WTC11 (cell line): ENCODE results near the gene SMPDL3A.

Source experiments
- ATF6 ChIP-seq: sonication (generic); formaldehyde crosslinking; IDR thresholded peaks from 2 replicates; pipeline ENCODE4 v1.8.1; 2023; ENCODE audit warnings: mild to moderate bottlenecking, missing genetic modification reagents
- CTCF ChIP-seq: fragments of 200-600 bp; IDR thresholded peaks from 2 replicates; pipeline ENCODE4 v1.8.0; 2022; ENCODE audit warnings: antibody characterized with exemption
- E2F4 ChIP-seq: sonication (generic); formaldehyde crosslinking; IDR thresholded peaks from 2 replicates; pipeline ENCODE4 v1.8.1; 2022; ENCODE audit warnings: low read depth, mild to moderate bottlenecking, moderate library complexity, missing genetic modification reagents, borderline replicate concordance
- GABPB1 ChIP-seq: sonication (generic); formaldehyde crosslinking; IDR thresholded peaks from 2 replicates; pipeline ENCODE4 v1.8.1; 2023; ENCODE audit warnings: mild to moderate bottlenecking, missing genetic modification reagents
- TEAD4 ChIP-seq: sonication (generic); formaldehyde crosslinking; IDR thresholded peaks from 2 replicates; pipeline ENCODE4 v1.8.0; 2022; ENCODE audit warnings: mild to moderate bottlenecking, missing genetic modification reagents
- ZNF138 ChIP-seq: sonication (generic); formaldehyde crosslinking; conservative IDR thresholded peaks from 2 replicates; pipeline ENCODE4 v1.8.1; 2022; ENCODE audit warnings: mild to moderate bottlenecking, moderate library complexity, missing genetic modification reagents
- TF ChIP-seq, protein P1 (sequence below): sonication (generic); formaldehyde crosslinking; IDR thresholded peaks from 2 replicates; pipeline ENCODE4 v1.8.0; 2022; ENCODE audit warnings: mild to moderate bottlenecking, missing genetic modification reagents

GRCh38 chr6:122747573-122747972 is 41.5 kb upstream of the SMPDL3A start:
- TF ChIP-seq GABPB1 (CRISPR knock-in tag) (no peak), CTCF (no peak), ATF6 (no peak), ZNF138 (CRISPR knock-in tag) (no peak), TEAD4 (CRISPR knock-in tag) (no peak), E2F4 (CRISPR knock-in tag) (no peak)
- TF ChIP-seq, protein P1, sequence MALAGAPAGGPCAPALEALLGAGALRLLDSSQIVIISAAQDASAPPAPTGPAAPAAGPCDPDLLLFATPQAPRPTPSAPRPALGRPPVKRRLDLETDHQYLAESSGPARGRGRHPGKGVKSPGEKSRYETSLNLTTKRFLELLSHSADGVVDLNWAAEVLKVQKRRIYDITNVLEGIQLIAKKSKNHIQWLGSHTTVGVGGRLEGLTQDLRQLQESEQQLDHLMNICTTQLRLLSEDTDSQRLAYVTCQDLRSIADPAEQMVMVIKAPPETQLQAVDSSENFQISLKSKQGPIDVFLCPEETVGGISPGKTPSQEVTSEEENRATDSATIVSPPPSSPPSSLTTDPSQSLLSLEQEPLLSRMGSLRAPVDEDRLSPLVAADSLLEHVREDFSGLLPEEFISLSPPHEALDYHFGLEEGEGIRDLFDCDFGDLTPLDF (CRISPR knock-in tag): no peak
